K562 (cell line): ENCODE data around the gene VIT. TPM values are rescaled to one million over a fixed set of nuclear protein-coding genes. Genes with fewer than 3 reads are reported as not detected.

ENCODE experiments used
- ATAC-seq: fragments of 200-7000 bp; cut with Tn5 transposase; 3 replicates; pipeline ENCODE4 v1.9.1; 2020; ENCODE audit warnings: moderate library complexity
- BruUV-seq: library from RNA; stranded (reverse); fragments of 400-500 nt; replicated peaks from 2 replicates; lab custom pipeline; 2021; lab: Mats Ljungman, UMichigan
- CTCF ChIA-PET: fragments of 300-600 bp; formaldehyde crosslinking; extraction: SDS; loops from one replicate; lab custom pipeline; 2021; ENCODE audit warnings: low intra/inter-chr PET ratio; lab: Yijun Ruan, JAX
- POLR2A ChIA-PET: fragments of 300-600, 350-650 bp; sonication (Branson Sonifier 250); formaldehyde crosslinking; extraction: SDS; loops from one replicate; lab custom pipeline; 2021; ENCODE audit warnings: antibody characterized with exemption, inconsistent platforms; lab: Yijun Ruan, JAX
- DNase-seq, 4 experiments: peaks; one replicate each; pipeline versions ENCODE4 v3.0.0 to v3.0.0-alpha.2; 2011 to 2018; ENCODE audit warnings: low spot score in 3 of 4, mixed read lengths in 3 of 4; ENCODE audit errors: extremely low read depth in 1 of 4
- FAIRE-seq: peaks from 2 replicates; lab custom pipeline; 2011; peaks lifted over from hg19 to GRCh38; lab: Jason Lieb, UNC
- H2AFZ ChIP-seq: 2 replicates; pipeline ENCODE4 v1.6.0; 2011; ENCODE audit warnings: low read depth, low read length, control low read depth, inconsistent platforms
- H3K27ac ChIP-seq: fragments of 200-600 bp; 3 replicates; pipeline ENCODE4 v1.8.0; 2011; ENCODE audit warnings: low read depth, mild to moderate bottlenecking, control low read depth, inconsistent platforms, low read length, moderate library complexity, mixed read lengths; ENCODE audit errors: extremely low read depth
- H3K27me3 ChIP-seq, 2 experiments: fragments of 300-600 bp in 1 of 2; 2 replicates in 1 of 2; 3 replicates in 1 of 2; pipeline versions ENCODE4 v1.6.0 to v1.8.0; 2011; ENCODE audit warnings: inconsistent platforms in 2 of 2, low read length in 2 of 2, mild to moderate bottlenecking in 1 of 2, mixed read lengths in 1 of 2, moderate library complexity in 1 of 2; ENCODE audit not compliant: control insufficient read depth in 2 of 2, insufficient read depth in 2 of 2
- H3K36me3 ChIP-seq: fragments of 300-600 bp; 3 replicates; pipeline ENCODE4 v1.8.0; 2011; ENCODE audit warnings: mild to moderate bottlenecking, low read length, inconsistent platforms; ENCODE audit not compliant: control insufficient read depth, insufficient read depth
- H3K4me1 ChIP-seq, 2 experiments: fragments of 200-600 bp in 1 of 2; replicated peaks in 1 of 2; 2 replicates in 1 of 2; 3 replicates in 1 of 2; pipeline versions ENCODE4 v1.5.1 to v1.8.0; 2011; ENCODE audit warnings: inconsistent platforms in 2 of 2, low read length in 2 of 2, mild to moderate bottlenecking in 1 of 2, mixed read lengths in 1 of 2, moderate library complexity in 1 of 2; ENCODE audit not compliant: control insufficient read depth in 2 of 2, insufficient read depth in 2 of 2
- H3K4me2 ChIP-seq: 2 replicates; pipeline ENCODE4 v1.6.1; 2011; ENCODE audit warnings: low read length, control low read depth, inconsistent platforms, mixed read lengths; ENCODE audit not compliant: insufficient read depth
- H3K4me3 ChIP-seq: fragments of 200-600 bp; sonication (generic), shearing (Covaris generic); 2 replicates; pipeline ENCODE4 v1.5.1; 2016; ENCODE audit warnings: control low read depth, inconsistent platforms
- H3K79me2 ChIP-seq: fragments of 200-600 bp; 3 replicates; pipeline ENCODE4 v1.8.0; 2011; ENCODE audit warnings: low read length, inconsistent platforms; ENCODE audit not compliant: control insufficient read depth, insufficient read depth
- H3K9ac ChIP-seq, 2 experiments: 2 replicates each; pipeline versions ENCODE4 v1.6.0 to v1.6.1; 2011; ENCODE audit warnings: low read depth in 2 of 2, low read length in 2 of 2, control low read depth in 1 of 2, inconsistent platforms in 1 of 2, mild to moderate bottlenecking in 1 of 2, mixed read lengths in 1 of 2; ENCODE audit not compliant: insufficient read depth in 1 of 2
- H3K9me1 ChIP-seq: one replicate; pipeline ENCODE4 v1.6.0; 2011; ENCODE audit warnings: inconsistent platforms, mild to moderate bottlenecking, low read length, moderate library complexity; ENCODE audit not compliant: control insufficient read depth, insufficient read depth
- H3K9me3 ChIP-seq: replicated peaks from 2 replicates; pipeline ENCODE4 v1.5.1; 2011; ENCODE audit warnings: low read depth, low read length, inconsistent platforms; ENCODE audit not compliant: control insufficient read depth, insufficient read depth
- H4K20me1 ChIP-seq: replicated peaks from 2 replicates; pipeline ENCODE4 v1.6.1; 2011; ENCODE audit warnings: low read length, inconsistent platforms, mixed read lengths; ENCODE audit not compliant: control insufficient read depth, insufficient read depth
- C11orf30 ChIP-seq: fragments of 450-650 bp; IDR thresholded peaks from 2 replicates; pipeline ENCODE4 v1.6.1; 2016; ENCODE audit warnings: low read depth, mild to moderate bottlenecking
- HLTF ChIP-seq: fragments of 450-650 bp; IDR thresholded peaks from 2 replicates; pipeline ENCODE4 v1.6.1; 2016
- SIN3B ChIP-seq: fragments of 450-650 bp; IDR thresholded peaks from 2 replicates; pipeline ENCODE4 v1.6.1; 2017; ENCODE audit warnings: low read depth, mild to moderate bottlenecking, moderate library complexity
- ZBTB34 ChIP-seq: fragments of 250-450 bp; sonication (Bioruptor Pico); IDR thresholded peaks from 2 replicates; pipeline ENCODE4 v1.8.0; 2021; ENCODE audit warnings: mild to moderate bottlenecking, moderate library complexity
- ZNF324 ChIP-seq: fragments of 250-450 bp; sonication (Bioruptor Pico); IDR thresholded peaks from 2 replicates; pipeline ENCODE4 v1.4.0; 2020; ENCODE audit warnings: mild to moderate bottlenecking
- ZNF449 ChIP-seq: fragments of 250-450 bp; sonication (Bioruptor Pico); IDR thresholded peaks from 2 replicates; pipeline ENCODE4 v1.8.0; 2022; ENCODE audit warnings: moderate library complexity, mild to moderate bottlenecking, inconsistent platforms
- ZNF740 ChIP-seq, 3 experiments: fragments of 200-800 bp in 1 of 3; sonication (Bioruptor generic) in 1 of 3; sonication (generic) in 1 of 3; formaldehyde crosslinking in 1 of 3; IDR thresholded peaks; 2 replicates each; pipeline versions ENCODE4 v1.6.1 to v1.8.0; 2016 to 2022; ENCODE audit warnings: mild to moderate bottlenecking in 2 of 3, missing compliant biosample characterization in 2 of 3, missing genetic modification characterization in 2 of 3, missing genetic modification reagents in 1 of 3
- WGBS: fragments of 100-300 bp; shearing (Covaris generic); methylation state at CpG from one replicate; pipeline ENCODE4 v1.1.6; 2016; ENCODE audit warnings: low coverage, mixed read lengths; ENCODE audit not compliant: insufficient coverage; ENCODE audit errors: missing lambda C conversion rate; 5-methylcytosine and 5-hydroxymethylcytosine counted together
- in situ Hi-C: fragments of 300-500 bp; cut with MboI; formaldehyde crosslinking; loops from 4 replicates; pipeline ENCODE4 v1.15.0; 2018; ENCODE audit warnings: inconsistent platforms, mixed read lengths
- intact Hi-C: fragments of 100-400 bp; cut with micrococcal nuclease; formaldehyde crosslinking; loops from 2 replicates; pipeline ENCODE4 v1.14.2; 2022
- polyA plus RNA-seq, 8 experiments: library from polyadenylated mRNA; depleted of rRNA in 4 of 8; stranded (reverse) in 5 of 8; unstranded in 3 of 8; fragments of >200 nt; fragmentation: Nextera tagmentation in 2 of 8; fragmentation: Illumina TruSeq in 1 of 8; extraction: Ambion mirVana in 2 of 8; extraction: Trizol in 1 of 8; gene quantifications; 2 replicates each; pipeline versions ENCODE4 v1.2.1 to v1.2.3, GENCODE V29; 2011 to 2014; ENCODE audit warnings: inconsistent platforms in 1 of 8, missing spikeins in 1 of 8
- total RNA-seq, 7 experiments: library from RNA; depleted of rRNA in 6 of 7; stranded (reverse); fragments of >200 nt in 6 of 7; fragmentation: Illumina TruSeq in 2 of 7; extraction: Trizol in 2 of 7; gene quantifications; 2 replicates each; pipeline versions ENCODE4 v1.2.1 to v1.2.3, GENCODE V29; 2011 to 2021; ENCODE audit warnings: low replicate concordance in 1 of 7

Gene VIT
- total and polyA plus RNA-seq, 9 of the 15 experiments (the other 6 are each of a cell fraction or from before 2014, with no cell fraction given), result not detected

- TF ChIP-seq ZNF449 (CRISPR knock-in tag), result no peak
- TF ChIP-seq HLTF, result no peak
- no peak for TF ChIP-seq SIN3B
- TF ChIP-seq ZNF324 (CRISPR knock-in tag), result no peak
- TF ChIP-seq ZBTB34 (CRISPR knock-in tag), result no peak
- TF ChIP-seq C11orf30, result no peak
- no peak for TF ChIP-seq ZNF740 (CRISPR knock-in tag; IDR thresholded peaks at IDR 0.05)
- TF ChIP-seq ZNF740 (tag; IDR thresholded peaks at IDR 0.05), result no peak
- Histone ChIP-seq H3K9ac (no peak overlapping the region), H3K4me2 (no peak overlapping the region), H3K27me3 (no peaks in the 10 kb centered on the region), H4K20me1 (no peaks in the 10 kb centered on the region), H3K9me1 (no peaks in the 10 kb centered on the region), H3K36me3 (no peaks in the 10 kb centered on the region), H3K4me3 (no peak overlapping the region), H3K27ac (no peak overlapping the region), H3K79me2 (no peaks in the 10 kb centered on the region), H3K9me3 (no peaks in the 10 kb centered on the region), H3K4me1 (no peaks in the 10 kb centered on the region), H2AFZ (no peak overlapping the region)
- DNase-seq, result no peak
- no peak for FAIRE-seq
- ChIA-PET POLR2A (interaction anchor here (1.1 kb wide), 1 partner anchor 12 kb away, joined by 3 read pairs; no protein-coding TSS in a partner anchor), CTCF (no interaction called here)
- WGBS, result 0% methylated on average over 1 of the region's 1 CpG
- BruUV-seq, result no TSS peak
- in situ Hi-C loops, result no loop called here
- no peak for ATAC-seq
- intact Hi-C loops, result no loop called here
These were observed 20.1 kb upstream of the VIT start for GRCh38 chr2:36676364-36676763.
